Measurements from ENCODE around the gene FRMPD3.
"Not testable (repeated sequence)": the region's sequence is repeated elsewhere in the genome, so short reads cannot be mapped to it uniquely, and the experiment has no call there.

FRMPD3 gene

DNA sequence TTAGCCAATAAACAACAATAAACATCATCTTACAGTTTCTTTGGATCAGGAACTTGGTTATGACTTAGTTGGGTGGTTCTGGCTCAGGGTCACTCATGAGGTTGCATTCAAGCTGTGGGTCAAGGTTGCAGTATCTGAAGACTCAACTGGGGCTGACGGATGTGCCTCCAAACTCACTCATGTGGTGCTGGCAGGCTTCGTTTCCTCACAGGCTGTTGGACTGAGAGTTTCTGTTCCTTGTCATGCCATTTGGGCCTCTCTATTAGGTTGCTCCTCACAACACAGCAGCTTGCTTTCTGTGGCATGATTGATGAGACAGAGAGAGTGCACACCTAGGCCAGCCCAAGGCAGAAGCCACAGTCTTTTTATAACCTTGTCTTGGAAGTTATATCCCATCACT, 20.7 kb downstream of the FRMPD3 start:
- ChIA-PET CTCF (no interaction called here), POLR2A (no interaction called here)
- DNase-seq (ENCODE audit: extremely low spot score), result no peak
- TF ChIP-seq, protein P1, sequence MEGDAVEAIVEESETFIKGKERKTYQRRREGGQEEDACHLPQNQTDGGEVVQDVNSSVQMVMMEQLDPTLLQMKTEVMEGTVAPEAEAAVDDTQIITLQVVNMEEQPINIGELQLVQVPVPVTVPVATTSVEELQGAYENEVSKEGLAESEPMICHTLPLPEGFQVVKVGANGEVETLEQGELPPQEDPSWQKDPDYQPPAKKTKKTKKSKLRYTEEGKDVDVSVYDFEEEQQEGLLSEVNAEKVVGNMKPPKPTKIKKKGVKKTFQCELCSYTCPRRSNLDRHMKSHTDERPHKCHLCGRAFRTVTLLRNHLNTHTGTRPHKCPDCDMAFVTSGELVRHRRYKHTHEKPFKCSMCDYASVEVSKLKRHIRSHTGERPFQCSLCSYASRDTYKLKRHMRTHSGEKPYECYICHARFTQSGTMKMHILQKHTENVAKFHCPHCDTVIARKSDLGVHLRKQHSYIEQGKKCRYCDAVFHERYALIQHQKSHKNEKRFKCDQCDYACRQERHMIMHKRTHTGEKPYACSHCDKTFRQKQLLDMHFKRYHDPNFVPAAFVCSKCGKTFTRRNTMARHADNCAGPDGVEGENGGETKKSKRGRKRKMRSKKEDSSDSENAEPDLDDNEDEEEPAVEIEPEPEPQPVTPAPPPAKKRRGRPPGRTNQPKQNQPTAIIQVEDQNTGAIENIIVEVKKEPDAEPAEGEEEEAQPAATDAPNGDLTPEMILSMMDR (IDR thresholded peaks at IDR 0.05; ENCODE audit: control extremely low read depth, extremely low read depth, low read depth, missing control alignments), result no peak

DNA sequence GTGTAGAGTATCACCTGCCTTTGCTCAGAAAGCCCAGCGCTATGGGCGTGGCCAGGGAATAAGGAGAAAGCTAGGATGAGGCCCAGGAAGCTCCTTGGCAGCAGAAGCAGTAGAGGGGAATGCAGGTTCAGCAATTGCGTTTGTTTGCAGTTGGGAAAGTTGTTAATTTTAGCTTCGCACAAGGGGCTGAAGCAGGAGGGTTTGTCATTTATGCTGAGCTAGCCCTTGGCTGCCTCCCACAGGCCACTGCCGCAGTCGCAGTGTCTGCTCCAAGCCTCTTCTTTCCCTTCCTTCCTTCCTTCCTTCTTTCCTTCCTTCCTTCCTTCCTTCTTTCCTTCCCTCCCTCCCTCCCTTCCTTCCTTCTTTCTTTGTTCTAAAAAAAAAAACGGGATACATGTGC, 21.5 kb downstream of the FRMPD3 start:
- DNase-seq (ENCODE audit: extremely low spot score), result no peak
- TF ChIP-seq, protein P1 (IDR thresholded peaks at IDR 0.05; ENCODE audit: control extremely low read depth, extremely low read depth, low read depth, missing control alignments), result no peak
- ChIA-PET CTCF (no interaction called here), POLR2A (no interaction called here)

DNA sequence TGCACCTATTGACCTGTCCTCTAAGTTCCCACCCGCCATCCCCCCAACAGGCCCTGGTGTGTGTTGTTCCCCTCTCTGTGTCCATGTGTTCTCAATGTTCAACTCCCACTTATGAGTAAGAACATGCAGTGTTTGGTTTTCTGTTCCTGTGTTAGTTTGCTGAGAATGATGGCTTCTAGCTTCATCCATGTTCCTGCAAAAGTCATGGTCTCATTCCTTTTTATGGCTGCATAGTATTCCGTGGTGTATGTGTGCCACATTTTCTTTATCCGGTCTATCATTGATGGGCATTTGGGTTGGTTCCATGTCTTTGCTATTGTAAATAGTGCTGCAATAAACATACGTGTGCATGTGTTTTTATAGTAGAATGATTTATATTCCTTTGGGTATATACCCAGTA, 22.0 kb downstream of the FRMPD3 start:
- DNase-seq (ENCODE audit: extremely low spot score); CTCF ChIA-PET; POLR2A ChIA-PET: not testable (repeated sequence)

DNA sequence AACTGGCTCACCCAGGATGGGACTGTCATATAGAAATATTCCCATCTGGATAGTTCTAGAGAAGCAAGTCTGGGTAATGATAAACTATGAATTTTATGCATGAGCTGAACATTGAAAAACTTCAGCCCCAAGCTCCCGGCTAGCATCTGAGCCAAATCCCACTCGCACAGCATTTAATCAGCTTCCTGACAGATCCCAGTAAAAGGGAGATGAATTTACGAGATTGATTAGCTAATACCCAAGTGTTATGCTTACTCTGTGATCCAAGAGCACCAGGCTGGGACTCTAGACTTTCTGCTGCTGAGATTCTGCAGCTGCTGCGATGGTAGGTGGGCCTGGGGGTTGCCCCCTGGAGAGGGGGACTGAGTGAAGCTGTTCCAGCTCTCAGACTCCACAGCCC, 28.0 kb downstream of the FRMPD3 start:
- no peak for DNase-seq (ENCODE audit: extremely low spot score)
- POLR2A ChIA-PET, result no interaction called here
- TF ChIP-seq, protein P1 (IDR thresholded peaks at IDR 0.05; ENCODE audit: control extremely low read depth, extremely low read depth, low read depth, missing control alignments), result no peak
- CTCF ChIA-PET, result interaction anchor here (1.9 kb wide), 1 partner anchor 300 kb away, joined by 5 read pairs; the partner anchor contains the start of gene NCBP2L

DNA sequence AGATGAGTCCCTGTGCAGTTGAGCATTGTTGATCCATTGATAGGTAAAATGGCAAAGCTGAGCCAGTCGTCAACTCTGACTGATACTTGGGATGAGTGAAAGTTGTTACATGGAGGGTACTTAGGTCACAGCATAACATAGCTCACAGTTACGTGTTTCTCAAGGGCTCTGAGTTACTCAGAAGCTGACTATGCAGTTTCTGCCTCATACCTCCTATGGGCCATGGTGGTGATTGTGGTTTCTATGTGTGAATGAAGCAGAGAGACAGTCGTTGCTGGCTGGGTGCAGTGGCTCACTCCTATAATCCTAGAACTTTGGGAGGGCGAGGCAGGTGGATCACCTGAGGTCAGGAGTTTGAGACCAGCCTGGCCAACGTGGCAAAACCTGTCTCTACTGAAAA, 30.8 kb downstream of the FRMPD3 start:
- ChIA-PET CTCF (no interaction called here), POLR2A (no interaction called here)
- TF ChIP-seq, protein P1 (IDR thresholded peaks at IDR 0.05; ENCODE audit: control extremely low read depth, extremely low read depth, low read depth, missing control alignments), result no peak
- DNase-seq (ENCODE audit: extremely low spot score), result no peak

DNA sequence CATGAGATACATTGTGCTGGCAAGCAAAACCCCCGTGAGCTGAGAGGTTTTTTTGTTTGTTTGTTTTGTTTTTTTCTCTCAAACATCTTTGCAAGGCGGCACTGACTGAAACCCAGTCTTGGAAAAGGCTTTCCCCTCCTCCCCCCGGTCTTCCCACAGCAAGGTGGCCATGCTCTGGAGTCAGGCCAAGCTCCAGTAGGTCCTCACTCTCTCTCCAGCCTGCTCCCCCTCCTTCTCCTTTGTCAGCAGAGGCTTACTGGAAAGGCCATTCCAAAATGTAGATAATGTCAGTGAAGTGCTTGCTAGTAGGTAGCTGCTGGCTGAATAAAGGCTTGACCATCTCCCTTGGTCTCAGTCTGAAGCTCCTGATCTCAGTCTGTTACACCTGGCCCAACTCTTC, 32.6 kb downstream of the FRMPD3 start:
- DNase-seq (ENCODE audit: extremely low spot score), result no peak
- TF ChIP-seq, protein P1 (IDR thresholded peaks at IDR 0.05; ENCODE audit: control extremely low read depth, extremely low read depth, low read depth, missing control alignments), result no peak

DNA sequence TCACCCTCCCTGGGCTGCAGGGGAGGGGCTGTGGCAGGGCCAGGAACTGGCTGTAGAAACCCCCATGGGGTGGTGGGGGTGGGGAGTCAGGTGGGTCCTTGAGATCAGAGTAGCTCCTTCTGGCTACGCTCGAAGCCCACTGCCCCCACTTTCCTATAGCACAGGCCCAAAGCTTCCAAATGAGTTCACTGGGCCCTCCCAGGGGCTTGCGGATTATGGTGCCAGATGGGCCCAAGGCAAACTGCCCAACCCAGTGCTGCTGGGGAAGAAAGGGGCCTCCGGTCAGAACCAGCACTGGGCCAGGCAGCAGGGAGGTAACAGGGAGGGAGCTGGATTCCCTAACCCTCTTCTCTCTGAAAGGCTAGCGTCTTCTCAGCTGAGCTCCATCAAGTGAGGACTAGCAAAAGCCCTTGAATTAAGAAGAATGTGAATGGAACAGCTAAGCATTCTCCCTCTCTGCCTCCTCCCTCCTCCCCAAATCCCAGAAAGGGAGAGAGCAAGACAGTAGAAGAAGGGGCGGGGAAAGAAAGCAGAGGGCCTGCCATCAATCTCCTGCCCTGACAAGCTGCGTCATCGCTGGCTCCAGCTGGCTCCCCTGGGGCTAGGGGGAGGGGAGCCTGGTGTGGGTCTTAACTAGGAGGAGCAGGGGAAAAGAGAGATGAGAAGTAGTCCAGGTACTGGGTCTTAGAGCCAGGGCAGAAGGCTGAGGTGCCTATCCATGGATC, 34.7 kb downstream of the FRMPD3 start:
- ChIA-PET CTCF (interaction anchor here (0.8 kb wide), 1 partner anchor 54 kb away, joined by 3 read pairs; no protein-coding TSS in a partner anchor), POLR2A (no interaction called here)
- DNase-seq (ENCODE audit: extremely low spot score), result no peak
- TF ChIP-seq, protein P1 (IDR thresholded peaks at IDR 0.05; ENCODE audit: control extremely low read depth, extremely low read depth, low read depth, missing control alignments), result no peak

More for the DNA sequence above, 32.6 kb downstream of the FRMPD3 start:
- CTCF ChIA-PET, result no interaction called here
- POLR2A ChIA-PET, result no interaction called here

Data from GM10248 (cell line).